Stimulated activated CD4-positive, alpha-beta T cell treated with anti-CD3 and anti-CD28 coated beads, Interleukin-4, amount 100 ng/mL, for 24 hours (primary cell): ENCODE measurements around the gene PTPRM.
"Not testable (repeated sequence)": the region's sequence is repeated elsewhere in the genome, so short reads cannot be mapped to it uniquely, and the experiment has no call there.

Experiments used
- DNase-seq: peaks from one replicate; pipeline ENCODE4 v3.0.0-alpha.2; 2020

The PTPRM gene

DNA sequence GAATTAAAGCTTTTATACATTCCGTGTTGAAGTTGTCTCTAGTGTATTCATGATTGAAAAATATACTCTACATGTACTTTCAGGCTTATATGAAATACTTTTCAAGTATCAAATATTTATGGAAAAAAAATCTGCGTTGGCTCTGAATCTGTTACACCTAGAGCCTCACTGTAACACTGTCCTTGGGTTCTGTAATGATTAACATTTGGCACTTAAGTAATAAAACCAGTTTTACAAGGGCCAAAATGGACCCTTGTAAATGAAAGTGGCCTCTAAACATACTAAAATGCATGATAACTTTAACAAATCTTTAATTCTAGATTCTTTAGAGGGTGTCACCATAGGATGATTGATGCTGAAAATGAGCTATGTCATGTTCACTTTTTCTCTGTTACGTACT, 162.8 kb downstream of the PTPRM start:
- no peak for DNase-seq

DNA sequence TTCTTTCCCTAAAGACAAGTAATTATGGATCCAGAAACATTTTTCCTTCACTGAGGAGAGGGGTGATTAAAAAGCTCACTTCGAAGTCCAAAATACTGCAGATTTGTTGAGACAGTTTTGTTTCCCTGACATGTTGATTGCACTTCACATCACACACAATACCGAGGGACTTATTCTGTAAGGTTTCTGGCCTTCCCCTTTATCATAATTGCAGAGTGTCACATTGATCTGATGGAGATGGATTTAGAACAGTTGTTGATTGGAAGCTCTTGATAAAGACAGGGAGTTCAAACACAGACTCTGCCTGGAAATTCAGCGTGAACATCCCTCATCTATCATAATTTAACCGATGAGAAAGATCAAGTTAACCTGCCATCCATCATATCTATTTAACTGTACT, 163.6 kb downstream of the PTPRM start:
- no peak for DNase-seq

DNA sequence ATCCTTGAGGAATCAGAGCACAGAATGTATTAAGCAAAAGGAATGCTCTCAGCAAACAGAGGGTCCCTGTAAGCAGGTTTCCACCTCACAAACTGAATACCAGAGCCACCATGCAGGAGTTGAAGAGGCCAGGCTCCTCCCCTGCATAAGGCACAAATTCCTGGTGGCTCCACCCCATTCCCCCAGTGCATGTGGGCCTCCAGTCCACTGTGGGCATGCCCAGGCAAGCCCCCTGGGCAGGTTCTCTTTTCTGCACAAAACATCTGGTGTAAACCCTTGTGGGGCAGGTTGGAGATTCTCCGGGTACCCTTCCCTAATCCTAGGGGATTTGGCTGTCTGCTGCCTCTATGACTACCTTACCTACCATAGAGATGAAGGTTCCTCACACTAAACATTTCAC, 166.5 kb downstream of the PTPRM start:
- DNase-seq: no peak

DNA sequence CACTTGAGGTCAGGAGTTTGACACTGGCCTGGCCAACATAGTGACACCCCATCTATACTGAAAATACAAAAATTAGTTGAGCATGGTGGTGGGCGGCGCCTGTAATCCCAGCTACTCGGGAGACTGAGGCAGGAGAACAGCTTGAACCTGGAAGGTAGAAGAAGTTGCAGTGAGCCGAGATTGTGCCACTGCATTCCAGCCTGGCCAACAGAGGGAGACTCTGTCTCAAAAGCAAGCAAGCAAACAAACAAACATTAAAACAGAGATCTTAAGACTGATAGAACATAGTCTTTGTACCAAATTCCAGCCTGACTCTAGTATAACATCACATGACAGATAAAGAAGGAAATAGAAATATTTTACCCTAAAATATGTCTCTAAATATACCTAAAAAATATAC, 168.1 kb downstream of the PTPRM start:
- no peak for DNase-seq

DNA sequence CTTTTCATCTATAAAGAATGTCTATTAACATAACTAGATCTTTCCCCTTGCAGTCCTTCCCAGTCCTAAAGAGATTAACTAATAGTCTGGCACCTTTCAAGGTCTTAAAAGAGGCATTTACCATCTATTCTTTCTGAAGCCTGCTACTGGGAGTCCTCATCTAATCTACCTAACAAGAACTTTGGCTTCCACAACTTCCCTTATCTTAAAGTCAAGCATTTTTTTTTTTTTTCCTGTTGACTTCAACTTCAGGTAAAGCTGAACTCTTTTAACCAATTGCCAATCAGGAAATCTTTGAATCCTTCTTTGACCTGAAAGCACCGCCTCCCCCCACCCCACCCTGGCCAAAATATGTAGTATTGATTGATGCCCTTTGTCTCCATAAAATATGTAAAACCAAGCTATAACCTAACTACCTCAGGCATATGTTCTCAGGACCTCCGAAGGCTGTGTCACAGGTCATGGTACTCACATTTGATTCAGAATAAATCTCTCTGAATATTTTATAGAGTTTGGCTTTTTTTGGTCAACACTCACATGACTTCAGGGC, 168.6 kb downstream of the PTPRM start:
- DNase-seq: no peak

DNA sequence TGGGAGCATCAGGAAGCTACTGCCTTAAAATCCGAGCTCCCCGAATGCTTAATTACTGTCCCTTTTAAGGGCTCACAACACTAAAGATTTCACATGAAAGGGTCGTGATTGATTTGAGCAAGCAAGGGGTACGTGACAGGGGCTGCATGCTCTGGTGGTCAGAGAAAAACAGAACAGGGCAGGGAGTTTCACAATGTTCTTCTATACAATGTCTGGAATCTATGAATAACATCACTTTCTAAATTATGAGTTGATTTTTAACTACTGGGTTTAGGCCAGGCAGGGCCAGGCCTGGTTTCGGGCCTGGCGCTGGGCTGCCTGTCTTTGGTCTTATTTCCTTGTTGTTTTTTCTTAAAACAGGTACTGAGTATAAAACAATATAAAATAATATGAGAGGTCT, 169.4 kb downstream of the PTPRM start:
- not testable (repeated sequence) for DNase-seq

- no peak for DNase-seq
Measured at GRCh38 chr18:7737550-7737949, 170.4 kb downstream of the PTPRM start.

DNA sequence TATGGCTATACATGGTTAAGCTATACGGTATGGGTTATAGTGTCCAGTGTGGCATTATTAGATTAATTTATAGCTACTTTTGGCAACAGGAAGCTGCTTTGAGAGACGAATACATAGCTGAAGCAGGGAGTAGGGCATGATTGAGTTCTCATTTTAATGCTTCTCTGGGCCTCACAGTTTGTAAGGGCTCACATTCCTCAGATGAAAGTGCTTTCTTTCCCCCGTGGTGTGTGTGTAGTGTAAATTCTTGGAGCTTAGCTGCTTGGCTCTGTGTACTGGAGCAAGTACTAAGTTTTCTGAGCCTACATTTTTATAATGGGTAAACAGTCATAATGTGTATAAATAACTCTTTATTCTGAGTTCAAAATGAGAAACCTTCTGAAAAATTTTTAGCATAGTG, 173.7 kb downstream of the PTPRM start:
- DNase-seq: no peak

- no peak for DNase-seq
Measured at GRCh38 chr18:7741640-7742039, 174.5 kb downstream of the PTPRM start.

- no peak for DNase-seq
Measured at GRCh38 chr18:7742224-7742623, 175.1 kb downstream of the PTPRM start.

GRCh38 chr18:7743256-7743655, 176.1 kb downstream of the PTPRM start:
- no peak for DNase-seq

DNA sequence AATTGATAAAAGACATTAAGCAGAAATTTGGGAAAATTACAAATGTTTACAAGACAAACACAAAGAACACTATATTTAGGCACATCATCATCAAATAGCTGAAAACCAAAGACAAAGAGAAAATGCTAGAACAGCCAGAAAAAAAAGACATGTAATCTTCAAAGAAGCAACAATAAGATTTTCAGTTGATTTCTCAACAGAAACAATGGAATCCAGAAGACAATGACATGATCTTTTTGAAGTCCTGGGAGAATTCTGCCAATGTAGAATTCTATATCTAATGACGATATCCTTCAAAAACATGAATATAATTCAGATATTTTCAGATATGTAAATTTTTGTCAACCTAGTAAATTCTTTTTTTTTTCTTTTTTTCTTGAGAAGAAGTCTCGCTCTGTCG, 179.0 kb downstream of the PTPRM start:
- DNase-seq: no peak

GRCh38 chr18:7748251-7749007, 181.3 kb downstream of the PTPRM start:
- no peak for DNase-seq

DNA sequence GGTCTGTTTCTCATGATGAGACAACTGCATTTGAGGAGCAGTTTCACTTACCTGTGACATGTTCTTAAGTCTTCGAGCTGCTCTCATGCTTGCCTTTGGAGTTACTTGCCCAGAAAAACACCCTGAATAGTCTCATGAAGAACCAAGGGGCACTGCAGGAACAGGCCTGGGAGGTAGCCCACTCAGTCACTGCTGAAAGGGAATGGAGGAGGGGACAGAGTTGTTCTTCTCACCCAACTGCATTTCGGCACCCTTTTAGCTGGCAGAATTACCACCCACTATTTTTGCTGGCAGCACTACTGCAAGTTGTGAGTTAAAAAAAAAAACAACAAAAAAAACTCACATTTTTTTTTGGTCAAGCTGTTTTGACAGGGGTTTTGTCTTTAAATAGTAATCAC, 181.9 kb downstream of the PTPRM start:
- no peak for DNase-seq

DNA sequence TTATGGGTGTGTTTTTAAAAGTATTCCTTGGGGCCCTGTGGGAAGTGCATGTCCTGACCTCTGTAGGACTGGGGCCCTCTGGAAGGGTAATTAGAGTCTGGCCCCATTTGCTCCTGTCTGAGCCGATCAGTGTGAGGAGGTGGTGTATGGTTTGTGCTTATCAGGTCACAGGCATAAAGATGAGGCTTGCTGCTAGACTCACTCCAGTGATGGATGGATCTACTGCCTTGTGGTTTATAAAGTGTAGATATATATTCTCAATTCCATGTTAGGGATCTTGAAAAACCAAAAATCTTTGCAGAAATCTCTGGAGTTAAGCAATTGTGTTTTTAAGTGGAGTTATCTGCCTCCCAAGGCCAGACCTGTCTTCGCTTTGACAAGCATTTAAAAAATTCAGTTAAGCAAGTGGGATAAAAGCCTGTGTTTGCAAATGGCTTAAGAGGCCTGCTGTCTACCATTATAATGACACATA, 182.4 kb downstream of the PTPRM start:
- no peak for DNase-seq

- DNase-seq: no peak
Measured at GRCh38 chr18:7750095-7750663, 183.1 kb downstream of the PTPRM start.

- DNase-seq: no peak
Measured at GRCh38 chr18:7750966-7751365, 183.8 kb downstream of the PTPRM start.

DNA sequence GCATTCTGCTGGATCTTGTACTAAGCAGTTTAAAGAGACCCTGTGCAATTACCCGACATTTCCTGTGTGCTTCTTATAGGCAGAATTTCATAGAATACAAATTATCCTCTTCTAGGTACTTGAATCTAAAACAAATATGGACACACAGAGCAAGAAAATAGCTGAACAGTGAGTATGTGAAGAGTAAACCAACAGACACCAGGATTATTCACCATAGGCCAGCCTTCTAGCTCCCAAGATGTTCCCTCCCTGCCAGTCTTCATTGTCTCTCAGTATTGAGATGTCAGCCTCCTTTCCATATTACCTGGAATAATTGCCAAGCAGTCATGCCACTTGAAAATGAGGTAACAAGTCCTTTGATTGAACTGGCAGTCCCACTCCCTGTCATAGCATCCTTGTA, 187.1 kb downstream of the PTPRM start:
- DNase-seq: no peak

- DNase-seq: no peak
Measured at GRCh38 chr18:7754725-7755181, 187.6 kb downstream of the PTPRM start.

DNA sequence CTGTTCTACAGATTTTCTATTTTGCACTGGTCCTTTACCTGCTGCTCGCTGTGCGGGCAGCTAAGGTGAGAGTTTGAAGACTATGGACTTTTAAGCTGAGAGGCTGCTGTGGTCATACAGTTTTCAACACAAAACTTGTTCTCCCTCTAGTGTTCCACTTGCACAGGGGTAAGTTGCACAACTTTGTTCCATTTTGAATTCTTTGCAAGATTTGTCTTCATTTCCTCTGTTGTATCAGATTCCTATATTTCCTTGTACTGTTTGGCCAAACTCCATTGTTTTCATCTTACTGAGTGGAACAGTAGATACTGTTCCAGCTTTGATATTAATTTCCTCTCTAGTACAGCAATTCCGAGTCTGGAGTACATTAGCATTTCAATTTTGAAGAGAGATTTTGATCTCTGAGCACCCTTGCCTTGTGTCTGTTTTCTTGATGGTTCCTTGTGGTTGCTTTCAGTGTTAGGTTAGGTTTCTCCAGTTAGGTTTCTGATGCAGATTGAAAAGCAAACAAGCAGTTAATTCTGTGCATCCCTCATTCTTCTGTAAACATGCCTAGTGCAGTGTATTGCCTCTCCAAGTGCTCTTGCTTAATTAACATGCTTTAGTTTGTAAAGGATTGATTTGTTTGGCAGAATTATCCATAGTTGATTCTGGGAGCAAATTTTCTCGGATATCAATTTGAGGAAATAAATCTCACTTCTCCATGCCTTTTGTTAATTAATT, 188.8 kb downstream of the PTPRM start:
- DNase-seq: no peak

DNA sequence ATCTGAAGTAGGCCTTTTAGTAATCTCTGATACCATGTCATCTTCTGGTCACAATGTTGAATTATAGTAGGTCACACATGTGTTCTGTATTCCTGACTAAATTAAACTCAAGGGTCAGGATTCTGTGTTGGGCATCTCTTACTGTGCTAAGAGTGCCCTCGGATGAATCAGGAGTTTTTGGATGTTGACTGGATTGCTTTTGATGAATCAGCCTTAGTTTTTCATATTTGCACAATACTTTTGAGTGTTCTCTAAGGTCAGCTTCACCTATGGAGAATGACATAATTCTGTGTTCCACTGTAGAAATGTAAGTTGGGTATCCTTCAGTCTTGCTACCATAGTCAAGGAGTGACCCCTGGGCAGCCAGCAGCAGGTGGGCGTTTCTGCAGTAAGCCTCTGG, 190.1 kb downstream of the PTPRM start:
- no peak for DNase-seq

- no peak for DNase-seq
Measured at GRCh38 chr18:7758764-7759163, 191.6 kb downstream of the PTPRM start.
